ENCODE results near the gene ILK.

ILK gene

GRCh38 chr11:6625156-6625831 lies 21.7 kb downstream of the ILK start:
- no peak overlapping the region for H3K27ac ChIP-seq
- TF ChIP-seq POLR2AphosphoS5 (IDR thresholded peaks at IDR 0.05; ENCODE audit: borderline replicate concordance, low read depth, low read length) = no peak
- no peak for TF ChIP-seq EZH2 (IDR thresholded peaks at IDR 0.05)
- no peak for TF ChIP-seq FOXP2 (optimal IDR thresholded peaks at IDR 0.05; ENCODE audit: control extremely low read depth, extremely low read length, insufficient read depth)
- H3K9ac ChIP-seq (ENCODE audit: insufficient read length) = no peak overlapping the region
- no peak overlapping the region for H3K4me3 ChIP-seq
- H3K9me3 ChIP-seq (ENCODE audit: low read depth, low read length) = no peaks in the 10 kb centered on the region
- no peak for DNase-seq (ENCODE audit: low read depth, low spot score)
- peaks cover 62% of the 10 kb centered on the region for H3K36me3 ChIP-seq (ENCODE audit: insufficient read depth, low read length)

DNA sequence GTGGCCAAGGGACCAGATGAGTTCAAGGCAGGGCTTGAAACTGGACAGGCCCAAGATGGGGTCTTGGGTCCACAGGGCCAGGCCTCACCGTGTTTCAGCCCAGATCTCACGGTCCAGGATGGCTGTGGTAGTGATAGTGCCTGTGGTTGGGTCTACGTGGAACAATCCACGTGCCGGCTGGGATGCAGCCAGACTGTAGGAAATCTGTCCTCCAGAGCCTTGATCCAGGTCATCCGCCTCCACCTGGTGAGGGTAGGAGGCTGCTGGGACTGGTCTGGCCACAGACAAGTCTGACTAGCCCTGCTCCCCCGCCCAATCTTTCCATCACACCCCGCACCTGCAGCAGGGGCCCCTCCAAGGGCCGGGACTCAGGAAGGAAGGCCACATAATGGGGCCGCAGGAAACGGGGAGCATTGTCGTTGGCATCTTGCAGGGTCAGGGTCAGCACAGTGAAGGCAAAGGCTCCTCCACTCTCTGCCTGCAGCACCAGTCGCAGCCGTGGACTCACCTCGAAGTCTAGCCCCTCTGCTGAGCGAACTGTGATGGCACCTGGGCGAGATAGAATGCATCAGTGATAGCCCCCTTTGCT lies 22.4 kb downstream of the ILK start:
- Histone ChIP-seq H3K36me3 (ENCODE audit: insufficient read depth, low read length) (peaks cover 67% of the 10 kb centered on the region), H3K27ac (no peak overlapping the region), H3K9ac (ENCODE audit: insufficient read length) (no peak overlapping the region), H3K9me3 (ENCODE audit: low read depth, low read length) (no peaks in the 10 kb centered on the region), H3K4me3 (no peak overlapping the region)
- no peak for DNase-seq (ENCODE audit: low read depth, low spot score)
- TF ChIP-seq FOXP2 (optimal IDR thresholded peaks at IDR 0.05; ENCODE audit: control extremely low read depth, extremely low read length, insufficient read depth) (no peak), POLR2AphosphoS5 (IDR thresholded peaks at IDR 0.05; ENCODE audit: borderline replicate concordance, low read depth, low read length) (no peak), EZH2 (IDR thresholded peaks at IDR 0.05) (no peak)

GRCh38 chr11:6626971-6627761 lies 23.6 kb downstream of the ILK start:
- TF ChIP-seq POLR2AphosphoS5 (IDR thresholded peaks at IDR 0.05; ENCODE audit: borderline replicate concordance, low read depth, low read length) = no peak
- no peak for TF ChIP-seq EZH2 (IDR thresholded peaks at IDR 0.05)
- TF ChIP-seq FOXP2 (optimal IDR thresholded peaks at IDR 0.05; ENCODE audit: control extremely low read depth, extremely low read length, insufficient read depth) = no peak
- Histone ChIP-seq H3K9ac (ENCODE audit: insufficient read length) (no peak overlapping the region), H3K4me3 (no peak overlapping the region), H3K27ac (no peak overlapping the region), H3K9me3 (ENCODE audit: low read depth, low read length) (no peaks in the 10 kb centered on the region), H3K36me3 (ENCODE audit: insufficient read depth, low read length) (peaks cover 80% of the 10 kb centered on the region)
- no peak for DNase-seq (ENCODE audit: low read depth, low spot score)

GRCh38 chr11:6627762-6628241 lies 24.2 kb downstream of the ILK start:
- Histone ChIP-seq H3K4me3 (no peak overlapping the region), H3K9me3 (ENCODE audit: low read depth, low read length) (no peaks in the 10 kb centered on the region), H3K27ac (no peak overlapping the region), H3K36me3 (ENCODE audit: insufficient read depth, low read length) (peaks cover 86% of the 10 kb centered on the region), H3K9ac (ENCODE audit: insufficient read length) (no peak overlapping the region)
- TF ChIP-seq FOXP2 (optimal IDR thresholded peaks at IDR 0.05; ENCODE audit: control extremely low read depth, extremely low read length, insufficient read depth) = no peak
- no peak for TF ChIP-seq POLR2AphosphoS5 (IDR thresholded peaks at IDR 0.05; ENCODE audit: borderline replicate concordance, low read depth, low read length)
- no peak for TF ChIP-seq EZH2 (IDR thresholded peaks at IDR 0.05)
- no peak for DNase-seq (ENCODE audit: low read depth, low spot score)

GRCh38 chr11:6628526-6628925 lies 25.0 kb downstream of the ILK start:
- TF ChIP-seq POLR2AphosphoS5 (IDR thresholded peaks at IDR 0.05; ENCODE audit: borderline replicate concordance, low read depth, low read length) (no peak), FOXP2 (optimal IDR thresholded peaks at IDR 0.05; ENCODE audit: control extremely low read depth, extremely low read length, insufficient read depth) (no peak), EZH2 (IDR thresholded peaks at IDR 0.05) (no peak)
- Histone ChIP-seq H3K9ac (ENCODE audit: insufficient read length) (no peak overlapping the region), H3K9me3 (ENCODE audit: low read depth, low read length) (no peaks in the 10 kb centered on the region), H3K27ac (no peak overlapping the region), H3K36me3 (ENCODE audit: insufficient read depth, low read length) (peaks cover 93% of the 10 kb centered on the region), H3K4me3 (no peak overlapping the region)
- DNase-seq (ENCODE audit: low read depth, low spot score) = no peak

DNA sequence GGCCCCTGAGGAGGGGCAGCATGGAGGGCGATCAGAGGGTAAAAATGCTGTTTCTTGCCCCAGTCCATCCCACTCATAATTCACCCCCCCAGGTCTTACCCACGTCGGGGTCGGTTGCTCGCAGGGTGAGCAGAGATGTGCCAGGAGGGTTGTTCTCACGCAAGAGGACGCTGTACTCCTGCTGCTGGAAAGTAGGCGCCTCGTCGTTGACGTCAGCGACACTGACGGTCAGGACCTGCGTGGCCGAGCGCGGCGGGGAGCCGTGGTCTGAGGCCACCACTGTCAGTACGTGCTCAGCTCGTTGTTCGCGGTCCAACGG lies 26.0 kb downstream of the ILK start:
- H3K9me3 ChIP-seq (ENCODE audit: low read depth, low read length) = no peaks in the 10 kb centered on the region
- DNase-seq (ENCODE audit: low read depth, low spot score) = no peak

GRCh38 chr11:6629892-6630631 lies 26.5 kb downstream of the ILK start:
- Histone ChIP-seq H3K4me3 (no peak overlapping the region), H3K9me3 (ENCODE audit: low read depth, low read length) (no peaks in the 10 kb centered on the region), H3K9ac (ENCODE audit: insufficient read length) (no peak overlapping the region), H3K36me3 (ENCODE audit: insufficient read depth, low read length) (peaks cover 93% of the 10 kb centered on the region), H3K27ac (no peak overlapping the region)
- TF ChIP-seq EZH2 (IDR thresholded peaks at IDR 0.05) (no peak), POLR2AphosphoS5 (IDR thresholded peaks at IDR 0.05; ENCODE audit: borderline replicate concordance, low read depth, low read length) (no peak)
- DNase-seq (ENCODE audit: low read depth, low spot score) = no peak

More for the DNA sequence above, 26.0 kb downstream of the ILK start:
- Histone ChIP-seq H3K4me3 (no peak overlapping the region), H3K27ac (no peak overlapping the region), H3K36me3 (ENCODE audit: insufficient read depth, low read length) (peaks cover 95% of the 10 kb centered on the region), H3K9ac (ENCODE audit: insufficient read length) (no peak overlapping the region)
- TF ChIP-seq EZH2 (IDR thresholded peaks at IDR 0.05) (no peak), POLR2AphosphoS5 (IDR thresholded peaks at IDR 0.05; ENCODE audit: borderline replicate concordance, low read depth, low read length) (no peak), FOXP2 (optimal IDR thresholded peaks at IDR 0.05; ENCODE audit: control extremely low read depth, extremely low read length, insufficient read depth) (no peak)

All from SK-N-MC (cell line).